Measurements from ENCODE around the gene CEP192.

- TF ChIP-seq CTCF (optimal IDR thresholded peaks at IDR 0.05 in 1 of 3, IDR thresholded peaks at IDR 0.05 in 1 of 3, conservative IDR thresholded peaks at IDR 0.05 in 1 of 3; ENCODE audit: extremely low read depth in 1 of 3, insufficient read depth in 2 of 3, low read length in 3 of 3) (no peak), EZH2 (IDR thresholded peaks at IDR 0.05; ENCODE audit: low read length) (no peak)
These were observed 31.5 kb downstream of the CEP192 start for GRCh38 chr18:13022644-13023043.

Data from keratinocyte (primary cell).